ENCODE results near the gene SF3B1.

GRCh38 chr2:197480165-197481036, 45.6 kb upstream of the SF3B1 start:
- TF ChIP-seq, protein P1, sequence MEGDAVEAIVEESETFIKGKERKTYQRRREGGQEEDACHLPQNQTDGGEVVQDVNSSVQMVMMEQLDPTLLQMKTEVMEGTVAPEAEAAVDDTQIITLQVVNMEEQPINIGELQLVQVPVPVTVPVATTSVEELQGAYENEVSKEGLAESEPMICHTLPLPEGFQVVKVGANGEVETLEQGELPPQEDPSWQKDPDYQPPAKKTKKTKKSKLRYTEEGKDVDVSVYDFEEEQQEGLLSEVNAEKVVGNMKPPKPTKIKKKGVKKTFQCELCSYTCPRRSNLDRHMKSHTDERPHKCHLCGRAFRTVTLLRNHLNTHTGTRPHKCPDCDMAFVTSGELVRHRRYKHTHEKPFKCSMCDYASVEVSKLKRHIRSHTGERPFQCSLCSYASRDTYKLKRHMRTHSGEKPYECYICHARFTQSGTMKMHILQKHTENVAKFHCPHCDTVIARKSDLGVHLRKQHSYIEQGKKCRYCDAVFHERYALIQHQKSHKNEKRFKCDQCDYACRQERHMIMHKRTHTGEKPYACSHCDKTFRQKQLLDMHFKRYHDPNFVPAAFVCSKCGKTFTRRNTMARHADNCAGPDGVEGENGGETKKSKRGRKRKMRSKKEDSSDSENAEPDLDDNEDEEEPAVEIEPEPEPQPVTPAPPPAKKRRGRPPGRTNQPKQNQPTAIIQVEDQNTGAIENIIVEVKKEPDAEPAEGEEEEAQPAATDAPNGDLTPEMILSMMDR (IDR thresholded peaks at IDR 0.05; ENCODE audit: insufficient read depth, low read depth, low read length), result no peak
- TF ChIP-seq EZH2 (IDR thresholded peaks at IDR 0.05; ENCODE audit: insufficient read depth, low read length), result no peak

All from astrocyte (in vitro differentiated cells and primary cell).